SU-DHL-6 (cell line): ENCODE measurements around the gene C16orf89.

ENCODE experiments used
- EZH2phosphoT487 ChIP-seq: fragments of 200-600 bp; sonication (generic), shearing (Covaris generic); conservative IDR thresholded peaks from 2 replicates; pipeline ENCODE4 v1.6.1; 2018; ENCODE audit warnings: mild to moderate bottlenecking, antibody characterized with exemption, low read length, moderate library complexity, mixed read lengths
- TF ChIP-seq, protein P1 (sequence below): fragments of 200-600 bp; sonication (generic); IDR thresholded peaks from one replicate; pipeline ENCODE4 v1.5.1; 2017; ENCODE audit warnings: antibody characterized with exemption, mild to moderate bottlenecking, low read length, moderate library complexity; ENCODE audit not compliant: insufficient read depth, poor library complexity, severe bottlenecking

DNA sequence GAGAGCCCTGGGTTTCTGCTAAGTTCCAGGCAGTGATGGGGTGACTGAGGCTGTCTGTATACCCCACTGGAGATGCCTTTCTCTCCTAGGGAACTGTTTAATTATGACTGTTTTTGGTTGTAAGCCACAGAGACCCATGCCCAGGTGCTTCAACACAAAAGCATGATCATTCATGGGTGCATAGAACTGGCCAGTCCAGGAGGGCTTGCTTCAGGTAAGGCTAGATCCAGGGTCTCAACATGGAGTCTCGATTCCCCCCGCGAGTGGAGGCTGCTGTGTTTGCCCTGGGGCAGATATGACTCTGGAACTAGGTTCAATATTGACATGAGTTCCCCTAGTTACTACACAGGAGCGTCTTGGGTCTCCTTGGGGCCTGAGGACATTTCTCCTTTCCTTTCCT, 49.9 kb downstream of the C16orf89 start:
- TF ChIP-seq, protein P1, sequence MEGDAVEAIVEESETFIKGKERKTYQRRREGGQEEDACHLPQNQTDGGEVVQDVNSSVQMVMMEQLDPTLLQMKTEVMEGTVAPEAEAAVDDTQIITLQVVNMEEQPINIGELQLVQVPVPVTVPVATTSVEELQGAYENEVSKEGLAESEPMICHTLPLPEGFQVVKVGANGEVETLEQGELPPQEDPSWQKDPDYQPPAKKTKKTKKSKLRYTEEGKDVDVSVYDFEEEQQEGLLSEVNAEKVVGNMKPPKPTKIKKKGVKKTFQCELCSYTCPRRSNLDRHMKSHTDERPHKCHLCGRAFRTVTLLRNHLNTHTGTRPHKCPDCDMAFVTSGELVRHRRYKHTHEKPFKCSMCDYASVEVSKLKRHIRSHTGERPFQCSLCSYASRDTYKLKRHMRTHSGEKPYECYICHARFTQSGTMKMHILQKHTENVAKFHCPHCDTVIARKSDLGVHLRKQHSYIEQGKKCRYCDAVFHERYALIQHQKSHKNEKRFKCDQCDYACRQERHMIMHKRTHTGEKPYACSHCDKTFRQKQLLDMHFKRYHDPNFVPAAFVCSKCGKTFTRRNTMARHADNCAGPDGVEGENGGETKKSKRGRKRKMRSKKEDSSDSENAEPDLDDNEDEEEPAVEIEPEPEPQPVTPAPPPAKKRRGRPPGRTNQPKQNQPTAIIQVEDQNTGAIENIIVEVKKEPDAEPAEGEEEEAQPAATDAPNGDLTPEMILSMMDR: no peak
- no peak for TF ChIP-seq EZH2phosphoT487
